GM21423 (cell line): ENCODE measurements around the gene TM9SF4.
A peak's percentile ranks its signal among the peaks of the same experiment; 100 is the strongest.

Experiments
- ATAC-seq: cut with Tn5 transposase; IDR thresholded peaks from one replicate; pipeline ENCODE4 v1.9.1; 2021; ENCODE audit warnings: mild to moderate bottlenecking, moderate library complexity; ENCODE audit not compliant: unreplicated experiment

The TM9SF4 gene

DNA sequence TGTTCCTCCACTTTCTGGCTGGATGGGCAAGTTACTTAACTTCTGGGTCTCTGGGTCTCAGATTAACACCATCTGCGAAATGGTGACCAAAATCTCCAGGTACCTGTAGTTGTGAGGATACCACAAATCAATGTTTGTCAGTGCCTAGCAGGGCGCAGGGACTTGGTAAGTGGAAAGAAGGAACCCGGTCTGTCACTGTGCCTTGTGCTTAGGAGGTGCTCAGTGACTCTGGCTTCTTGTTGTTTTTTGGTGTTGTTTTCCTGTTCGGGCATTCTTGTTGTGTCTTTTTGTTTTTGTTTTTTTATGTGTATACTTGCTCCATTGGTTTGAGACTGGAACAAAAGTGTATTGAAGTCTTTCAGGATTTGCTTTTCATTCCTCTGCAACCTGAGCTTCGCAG lies 17.8 kb downstream of the TM9SF4 start:
- ATAC-seq, result no peak

DNA sequence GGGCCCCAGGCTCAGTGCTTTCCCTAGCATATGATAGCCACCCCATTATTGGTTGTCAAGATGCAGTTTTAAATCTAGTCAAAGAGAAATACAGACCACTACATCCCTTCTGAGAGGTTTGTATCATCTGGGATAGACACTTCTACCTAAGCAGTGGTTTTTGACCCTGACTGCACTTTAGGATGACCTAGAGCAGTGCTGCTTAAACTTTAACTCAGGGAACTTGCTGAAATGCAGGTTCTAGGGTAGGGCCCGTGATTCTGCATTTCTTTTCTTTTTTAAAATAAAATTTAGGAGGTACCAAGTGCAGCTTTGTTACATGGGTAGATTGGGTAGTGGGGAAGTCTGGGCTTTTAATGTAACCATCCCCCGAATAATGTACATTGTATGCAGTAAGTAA lies 18.7 kb downstream of the TM9SF4 start:
- no peak for ATAC-seq

DNA sequence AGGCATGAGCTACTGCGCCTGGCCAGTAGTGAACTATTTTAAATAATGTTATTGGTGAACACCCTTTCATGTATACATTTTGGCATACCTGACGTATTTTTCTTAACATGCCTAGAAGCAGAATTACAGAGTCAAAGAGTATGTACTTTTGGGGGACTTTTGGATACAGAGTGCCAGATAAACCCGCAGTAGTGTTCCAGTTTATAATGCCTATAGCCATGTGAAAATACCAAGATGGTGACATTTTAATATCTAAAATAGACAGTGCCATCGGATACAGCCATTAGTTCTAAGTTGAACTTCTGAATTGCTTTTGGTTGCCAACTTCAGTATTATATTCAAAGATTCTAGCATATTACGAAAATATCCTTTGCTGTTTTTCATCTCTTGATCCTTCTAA lies 20.3 kb downstream of the TM9SF4 start:
- ATAC-seq, result no peak

DNA sequence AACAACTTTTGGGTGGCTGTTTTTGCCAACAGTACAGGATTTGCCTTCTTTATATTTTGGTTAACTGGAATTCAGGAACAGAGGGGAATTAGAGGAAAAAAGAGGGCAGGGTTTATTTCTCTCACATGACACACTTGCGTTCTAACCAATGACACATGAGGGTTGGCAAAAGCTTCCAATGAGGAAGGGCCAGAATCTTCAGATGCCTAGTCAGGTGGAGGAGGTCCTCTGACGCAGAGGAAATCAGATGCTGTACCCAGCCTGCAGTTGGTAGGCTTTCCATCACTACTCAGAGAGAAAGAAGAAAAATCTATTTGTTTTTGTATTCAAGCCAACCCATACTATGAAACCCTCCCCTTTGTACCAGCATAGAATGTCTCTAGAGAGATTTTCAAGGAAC lies 20.8 kb downstream of the TM9SF4 start:
- no peak for ATAC-seq

DNA sequence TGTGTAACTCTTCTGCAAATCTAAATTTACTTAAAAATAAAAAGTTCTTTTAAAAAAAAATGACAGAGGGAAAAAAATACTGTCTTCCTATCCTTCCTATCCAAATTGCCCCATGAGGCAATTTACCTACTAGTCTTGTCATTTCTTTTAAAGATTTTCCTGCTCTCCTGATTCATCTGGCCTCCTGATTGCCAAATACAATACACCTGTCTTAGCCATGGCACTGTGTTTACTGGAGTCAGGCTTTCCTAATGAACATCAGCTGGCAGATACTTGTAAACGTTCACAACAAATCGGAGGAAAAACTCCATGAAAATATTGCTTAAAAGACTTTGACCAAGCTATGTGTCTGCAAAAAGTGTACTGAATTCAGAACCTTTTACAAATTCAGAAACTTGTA lies 21.5 kb downstream of the TM9SF4 start:
- ATAC-seq, result no peak

DNA sequence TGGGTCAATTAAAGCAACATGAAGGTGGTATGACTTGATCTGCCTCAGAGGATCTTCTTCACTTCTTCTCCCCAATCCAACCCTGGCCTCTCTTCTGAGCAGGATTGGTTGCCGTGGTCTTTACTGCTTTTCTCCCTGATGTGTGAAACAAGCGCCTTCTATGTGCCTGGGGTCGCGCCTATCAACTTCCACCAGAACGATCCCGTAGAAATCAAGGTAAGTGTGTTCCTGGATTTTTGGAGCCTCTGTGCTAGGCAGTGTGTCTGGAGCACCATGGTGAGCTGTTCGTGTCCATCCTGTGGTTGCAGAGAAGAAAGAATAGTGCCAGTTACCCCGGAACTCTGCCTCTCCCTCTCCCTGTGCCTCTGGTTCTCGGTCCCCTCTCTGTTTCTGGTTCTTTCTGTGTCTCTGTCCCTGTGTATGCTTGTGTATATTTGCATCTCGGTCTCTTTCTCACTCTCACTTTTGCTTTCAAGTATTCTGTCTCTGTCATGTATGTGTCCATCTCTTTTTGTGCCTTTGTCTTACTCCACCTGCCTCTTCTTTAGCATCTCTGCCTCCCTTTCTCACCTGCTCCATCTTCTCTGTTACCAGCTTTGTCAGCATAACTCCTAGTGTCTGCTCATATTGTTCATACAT lies 23.5 kb downstream of the TM9SF4 start:
- ATAC-seq, result peak; percentile 82

DNA sequence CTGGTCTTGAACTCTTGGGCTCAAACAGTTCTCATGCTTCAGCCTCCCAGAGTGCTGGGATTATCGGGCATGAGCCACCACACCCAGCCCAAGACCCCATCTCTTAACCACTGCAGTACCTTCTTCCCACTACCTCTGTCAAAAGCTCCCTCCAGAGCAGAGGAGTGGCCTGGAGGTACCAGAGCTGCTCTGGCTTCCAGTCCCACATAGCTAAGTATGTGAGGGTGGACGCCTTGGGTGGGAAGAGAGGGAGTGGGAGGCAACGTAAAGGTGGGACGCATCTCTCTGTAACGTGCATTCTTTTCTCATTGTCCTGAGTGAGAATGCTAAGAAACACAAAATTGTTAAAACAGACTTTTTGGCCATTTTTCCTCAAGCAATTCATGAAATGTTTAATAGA lies 24.5 kb downstream of the TM9SF4 start:
- no peak for ATAC-seq

DNA sequence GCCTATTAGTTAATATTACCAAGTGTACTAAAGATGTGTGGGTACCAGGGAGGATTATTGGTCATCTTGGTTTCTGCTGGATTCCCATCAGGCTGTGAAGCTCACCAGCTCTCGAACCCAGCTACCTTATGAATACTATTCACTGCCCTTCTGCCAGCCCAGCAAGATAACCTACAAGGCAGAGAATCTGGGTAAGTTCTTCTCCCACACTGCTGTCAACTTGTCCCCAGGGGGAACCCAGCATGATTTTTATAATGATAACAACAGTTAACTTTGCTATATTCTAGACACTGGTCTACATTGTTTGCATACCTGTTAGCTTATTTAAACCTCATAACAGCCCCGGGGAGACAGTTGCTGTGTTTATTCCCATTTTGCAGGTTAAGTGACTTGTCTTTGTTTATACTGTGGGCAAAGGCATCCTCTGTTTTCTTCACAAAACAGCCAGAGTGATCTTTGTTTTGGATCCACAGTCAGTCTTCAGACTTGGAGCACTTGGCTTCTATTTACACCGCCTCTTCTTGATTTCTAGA lies 26.5 kb downstream of the TM9SF4 start:
- ATAC-seq, result no peak

DNA sequence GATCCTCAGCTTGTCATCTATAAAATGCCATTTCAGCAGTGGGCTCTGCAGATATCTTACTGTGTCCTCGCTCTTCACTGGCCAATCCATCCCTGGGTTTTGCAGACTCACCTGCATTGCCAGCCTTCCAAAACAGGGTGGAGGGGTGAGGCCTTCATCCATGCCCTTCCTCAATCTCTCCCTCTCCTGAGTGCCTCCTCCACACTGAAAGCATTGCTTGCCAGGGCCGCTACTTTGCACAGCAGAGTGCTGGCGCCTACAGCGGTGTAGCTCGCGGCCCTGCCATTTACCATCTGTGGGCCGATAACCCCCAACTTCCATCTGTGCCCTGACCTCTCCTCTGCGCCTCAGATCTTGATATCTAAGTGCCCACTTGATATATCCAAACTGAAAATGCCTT lies 29.4 kb downstream of the TM9SF4 start:
- ATAC-seq, result no peak

DNA sequence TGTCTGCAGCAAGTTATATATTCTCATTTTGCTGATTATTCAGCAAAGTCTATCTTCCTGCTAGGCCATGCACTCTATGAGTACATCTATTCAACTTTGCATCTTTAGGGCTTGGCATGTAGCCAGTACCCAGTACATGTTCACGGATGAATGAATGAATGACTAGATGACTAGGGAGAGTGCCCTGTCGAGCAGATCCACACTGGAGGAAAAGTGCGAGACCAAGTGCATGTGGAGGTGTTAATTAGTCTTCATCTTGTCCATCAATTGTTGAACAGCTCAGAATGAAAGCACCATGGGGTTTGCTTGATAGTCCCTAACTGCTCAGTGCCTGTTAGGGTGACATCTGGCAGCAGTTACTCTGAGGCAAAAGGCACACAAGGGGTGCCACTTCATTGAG lies 30.4 kb downstream of the TM9SF4 start:
- no peak for ATAC-seq

DNA sequence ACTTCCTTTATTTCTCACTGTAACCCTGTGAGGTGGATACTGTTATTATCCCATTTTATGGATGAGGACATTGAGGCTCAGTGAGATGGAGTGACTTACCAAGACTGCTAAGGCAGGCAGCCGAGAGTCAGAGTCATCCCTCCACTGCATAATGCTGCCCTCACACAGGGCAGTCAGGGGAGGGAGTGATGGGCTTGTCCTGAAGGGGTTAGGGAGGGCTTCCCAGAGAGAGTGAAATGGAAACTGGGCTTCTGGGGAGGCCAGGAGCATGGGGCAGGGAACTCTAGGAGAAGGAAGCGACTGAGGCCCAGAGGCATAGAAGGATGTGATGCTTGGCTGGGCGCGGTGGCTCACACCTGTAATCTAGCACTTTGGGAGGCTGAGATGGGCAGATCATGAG lies 31.1 kb downstream of the TM9SF4 start:
- ATAC-seq, result no peak

DNA sequence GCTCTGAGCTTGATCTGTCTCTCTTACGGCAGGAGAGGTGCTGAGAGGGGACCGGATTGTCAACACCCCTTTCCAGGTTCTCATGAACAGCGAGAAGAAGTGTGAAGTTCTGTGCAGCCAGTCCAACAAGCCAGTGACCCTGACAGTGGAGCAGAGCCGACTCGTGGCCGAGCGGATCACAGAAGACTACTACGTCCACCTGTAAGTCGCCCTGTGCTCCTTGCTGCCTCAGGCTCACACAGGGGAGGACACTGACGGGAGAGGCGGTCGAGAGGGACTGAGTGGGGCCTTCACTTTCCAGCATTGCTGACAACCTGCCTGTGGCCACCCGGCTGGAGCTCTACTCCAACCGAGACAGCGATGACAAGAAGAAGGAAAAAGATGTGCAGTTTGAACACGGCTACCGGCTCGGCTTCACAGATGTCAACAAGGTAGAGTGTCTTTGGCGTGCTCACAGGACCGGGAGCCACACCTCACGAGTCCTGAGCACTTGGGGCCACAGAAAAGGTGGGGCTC lies 32.0 kb downstream of the TM9SF4 start:
- no peak for ATAC-seq

DNA sequence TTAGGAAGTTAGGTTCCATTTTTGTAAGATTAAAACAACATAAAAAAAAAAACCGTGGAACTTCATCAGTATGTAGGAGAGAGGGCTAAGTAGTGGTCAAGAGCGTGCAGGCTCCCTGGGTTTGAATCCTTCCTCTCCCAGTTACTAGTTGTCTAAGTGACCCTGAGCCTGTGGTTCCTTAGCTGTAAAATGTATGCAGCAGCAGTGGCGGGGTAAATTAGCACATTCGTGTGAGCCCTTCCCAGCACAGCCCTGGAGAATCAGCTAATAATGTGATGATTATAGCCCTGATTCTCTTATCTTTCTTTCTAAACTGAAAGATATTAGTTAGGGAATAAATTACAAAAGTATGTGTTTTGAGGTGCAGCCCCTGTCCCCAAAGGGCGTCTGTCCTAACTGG lies 32.6 kb downstream of the TM9SF4 start:
- ATAC-seq, result no peak

DNA sequence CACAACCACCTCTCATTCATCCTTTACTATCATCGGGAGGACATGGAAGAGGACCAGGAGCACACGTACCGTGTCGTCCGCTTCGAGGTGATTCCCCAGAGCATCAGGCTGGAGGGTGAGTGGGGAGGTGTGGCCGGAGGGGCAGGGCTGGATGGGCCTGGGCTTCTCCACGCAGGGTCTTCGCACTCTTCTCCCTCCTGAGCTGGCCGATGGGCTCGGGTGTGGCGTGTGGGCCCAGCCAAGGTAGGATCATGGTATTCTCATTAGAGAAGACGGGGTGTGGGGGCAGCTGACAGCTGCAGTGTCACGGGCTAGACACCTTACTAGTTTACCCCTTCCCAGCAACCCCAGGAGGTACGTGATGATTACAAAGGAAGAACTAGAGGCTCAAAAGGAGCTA lies 33.5 kb downstream of the TM9SF4 start:
- no peak for ATAC-seq

DNA sequence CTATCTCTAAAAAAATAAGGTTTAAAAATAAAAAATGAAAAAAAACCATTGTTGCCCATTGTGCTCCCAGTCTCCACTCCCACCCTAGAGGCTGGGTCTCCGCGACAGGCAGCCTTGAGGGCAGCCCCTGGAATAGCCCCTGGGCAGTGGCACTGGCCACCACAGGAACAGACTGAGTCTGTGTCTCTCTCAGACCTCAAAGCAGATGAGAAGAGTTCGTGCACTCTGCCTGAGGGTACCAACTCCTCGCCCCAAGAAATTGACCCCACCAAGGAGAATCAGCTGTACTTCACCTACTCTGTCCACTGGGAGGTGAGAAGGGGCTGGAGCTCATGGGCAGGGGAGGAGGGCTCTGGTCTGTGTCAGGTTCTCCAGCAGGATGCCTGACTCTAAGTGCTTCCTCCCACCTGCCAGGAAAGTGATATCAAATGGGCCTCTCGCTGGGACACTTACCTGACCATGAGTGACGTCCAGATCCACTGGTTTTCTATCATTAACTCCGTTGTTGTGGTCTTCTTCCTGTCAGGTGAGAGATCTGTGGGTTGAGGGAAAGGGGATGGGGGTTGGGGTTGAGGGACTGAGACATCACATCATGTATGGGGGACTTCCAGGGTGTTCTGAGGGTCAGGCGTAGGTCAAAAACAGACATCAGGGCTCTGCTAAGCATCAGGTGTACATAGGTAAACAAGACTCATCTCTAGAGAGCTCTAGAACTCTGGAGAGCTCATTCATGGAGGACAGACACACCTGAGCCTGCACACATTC lies 35.6 kb downstream of the TM9SF4 start:
- ATAC-seq, result no peak

DNA sequence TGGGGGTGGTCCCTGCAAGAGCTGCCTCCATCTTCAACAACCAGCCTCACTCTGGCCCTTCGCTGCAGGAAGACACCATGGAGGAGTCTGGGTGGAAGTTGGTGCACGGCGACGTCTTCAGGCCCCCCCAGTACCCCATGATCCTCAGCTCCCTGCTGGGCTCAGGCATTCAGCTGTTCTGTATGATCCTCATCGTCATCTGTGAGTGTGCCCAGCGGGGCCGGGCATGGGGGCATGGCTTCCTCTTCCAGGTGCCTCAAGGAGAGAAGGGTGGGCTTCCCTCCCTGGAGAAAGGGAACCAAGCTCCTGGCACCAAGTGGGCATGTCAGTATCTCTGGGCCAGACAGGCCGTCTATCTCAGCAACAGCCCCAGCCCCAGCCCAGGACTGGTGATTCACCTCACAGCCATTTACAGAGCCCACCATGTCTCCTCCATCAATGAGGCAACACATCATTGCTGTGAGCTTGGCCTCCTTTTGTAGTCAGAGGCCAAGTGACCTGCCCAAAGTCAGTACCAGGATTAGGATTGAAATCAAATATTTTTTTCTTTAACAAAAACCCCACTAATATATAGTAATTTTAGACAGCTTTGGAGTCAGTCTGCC lies 40.2 kb downstream of the TM9SF4 start:
- ATAC-seq, result no peak

DNA sequence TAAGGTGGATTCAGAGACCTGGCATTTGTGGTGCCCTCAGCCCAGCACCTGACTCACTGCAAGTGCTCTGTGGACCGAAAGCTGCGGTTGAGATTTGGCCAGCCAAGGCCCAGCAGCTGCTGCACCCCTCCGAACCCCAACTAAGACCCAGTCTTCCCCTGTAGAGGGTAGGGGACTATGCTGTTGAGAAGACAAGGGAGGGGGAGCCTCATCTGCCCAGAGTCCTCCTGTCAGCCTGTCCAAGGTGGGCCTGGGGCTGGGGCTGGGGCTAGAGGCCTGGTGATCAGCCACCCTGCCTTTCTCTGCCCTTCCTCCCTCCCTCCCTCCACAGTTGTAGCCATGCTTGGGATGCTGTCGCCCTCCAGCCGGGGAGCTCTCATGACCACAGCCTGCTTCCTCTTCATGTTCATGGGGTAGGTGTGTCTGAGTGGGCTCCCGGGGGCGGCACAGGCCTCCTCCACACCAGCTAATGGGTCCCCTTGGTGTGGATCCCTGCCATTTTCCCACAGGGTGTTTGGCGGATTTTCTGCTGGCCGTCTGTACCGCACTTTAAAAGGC lies 40.9 kb downstream of the TM9SF4 start:
- ATAC-seq, result no peak

DNA sequence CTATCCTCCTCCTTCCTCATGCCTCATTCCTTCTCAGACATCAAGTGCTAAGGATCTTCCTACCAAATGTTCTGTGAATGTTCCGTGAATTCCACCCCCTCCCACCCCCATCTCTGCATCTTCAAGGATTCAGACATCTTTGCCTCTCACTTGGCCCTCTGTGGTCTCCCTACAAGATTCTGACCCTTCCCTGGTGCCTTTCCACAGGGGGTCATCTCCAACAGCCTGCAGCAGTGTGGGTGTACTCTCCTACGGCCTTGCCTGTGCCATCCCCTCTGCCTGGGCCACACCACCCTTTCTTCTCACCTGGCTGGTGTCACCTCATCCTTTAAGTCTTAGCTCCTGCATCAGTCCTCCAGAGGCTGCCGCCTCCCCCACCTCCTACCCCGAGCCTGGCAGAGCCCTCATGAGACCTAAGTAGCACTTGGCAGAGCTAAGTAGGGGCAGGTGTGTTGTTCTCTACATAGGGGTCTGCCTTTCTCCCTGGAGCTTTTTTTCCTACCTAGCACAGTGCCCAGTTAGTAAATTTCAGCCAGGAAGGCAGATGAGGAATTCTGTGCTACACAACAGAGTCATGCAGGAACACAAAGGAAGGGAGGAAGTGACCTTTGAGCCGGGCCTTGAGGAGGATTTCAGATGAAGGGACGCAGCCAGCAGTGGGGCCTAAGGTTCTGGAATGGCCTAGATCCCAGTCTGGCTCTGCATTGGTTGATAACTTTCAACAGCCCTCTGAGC lies 43.1 kb downstream of the TM9SF4 start:
- ATAC-seq, result no peak

DNA sequence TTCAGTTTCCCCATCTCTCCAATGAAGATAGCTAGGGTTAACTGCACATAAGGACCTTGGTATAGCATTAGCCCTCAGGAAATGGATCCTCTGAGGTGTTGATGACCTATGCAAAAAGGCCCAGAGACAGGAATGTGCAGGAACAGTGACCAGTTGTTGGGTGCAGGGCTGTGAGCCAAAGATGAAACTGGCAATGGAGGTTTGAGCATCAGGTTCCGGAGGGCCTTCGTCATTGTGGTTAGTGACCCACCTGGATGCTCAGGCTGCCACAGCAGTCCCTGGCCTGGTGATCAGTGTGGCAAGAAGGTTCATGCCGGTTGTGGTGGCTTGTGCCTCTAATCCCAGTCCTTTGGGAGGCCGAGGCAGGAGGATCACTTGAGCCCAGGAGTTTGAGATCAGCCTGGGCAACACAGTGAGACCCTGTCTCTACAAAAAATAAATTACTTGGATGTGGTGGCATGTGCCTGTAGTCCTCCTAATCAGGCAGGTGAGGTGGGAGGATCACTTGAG lies 43.7 kb downstream of the TM9SF4 start:
- ATAC-seq, result no peak

DNA sequence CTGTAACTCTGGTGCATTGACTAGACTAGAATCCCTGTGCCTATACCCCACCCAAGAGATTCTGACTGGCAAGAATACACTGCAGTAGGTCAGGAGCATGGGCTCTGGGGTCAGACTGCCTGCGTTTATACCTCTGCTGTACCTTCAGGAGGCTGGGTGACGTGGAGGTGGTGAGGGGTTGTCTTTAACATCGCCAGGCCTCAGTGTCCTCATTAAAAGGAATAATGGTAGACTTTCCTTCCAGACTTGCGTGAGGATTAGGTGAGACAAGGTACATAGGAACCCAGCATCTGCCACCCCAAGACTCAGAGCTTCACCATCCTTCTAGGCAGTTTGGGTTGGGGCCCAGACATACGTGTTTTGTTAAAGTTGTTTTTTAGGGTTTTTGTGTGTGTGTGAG lies 44.3 kb downstream of the TM9SF4 start:
- no peak for ATAC-seq
